ENCODE results near the gene C19orf47.
A peak's percentile ranks its signal among the peaks of the same experiment; 100 is the strongest.

Gene C19orf47

GRCh38 chr19:40348125-40348913 lies at the start of gene C19orf47, which contains the start of gene PLD3:
Gene C19orf47, minus strand, starts transcription at chr19:40348397. Its CDS starts 6,540 bp downstream, at chr19:40341857.
Gene PLD3, plus strand, starts transcription at chr19:40348695. Its CDS starts 17,789 bp downstream, at chr19:40366484.
- DNase-seq (ENCODE audit: low read depth) = peak; percentile 100

GRCh38 chr19:40397568-40397906 lies 49.3 kb upstream of the C19orf47 start:
- no peak for DNase-seq (ENCODE audit: low read depth)

GRCh38 chr19:40396886-40397567 lies 48.8 kb upstream of the C19orf47 start:
- DNase-seq (ENCODE audit: low read depth) = no peak

GRCh38 chr19:40395956-40396355 lies 47.8 kb upstream of the C19orf47 start:
- no peak for DNase-seq (ENCODE audit: low read depth)

- DNase-seq (ENCODE audit: low read depth) = no peak
These were observed 46.6 kb upstream of the C19orf47 start for GRCh38 chr19:40394816-40395210.

GRCh38 chr19:40393894-40394815 lies 46.0 kb upstream of the C19orf47 start:
- no peak for DNase-seq (ENCODE audit: low read depth)

- DNase-seq (ENCODE audit: low read depth) = no peak
These were observed 44.8 kb upstream of the C19orf47 start for GRCh38 chr19:40392894-40393517.

GRCh38 chr19:40392123-40392522 lies 43.9 kb upstream of the C19orf47 start:
- no peak for DNase-seq (ENCODE audit: low read depth)

- DNase-seq (ENCODE audit: low read depth) = no peak
These were observed 42.0 kb upstream of the C19orf47 start, which contains the start of gene HIPK4 for GRCh38 chr19:40390084-40390742. Gene HIPK4, minus strand, starts transcription at chr19:40390181. Its CDS starts 279 bp downstream, at chr19:40389902.

GRCh38 chr19:40389404-40390083 lies 41.3 kb upstream of the C19orf47 start:
- no peak for DNase-seq (ENCODE audit: low read depth)

- DNase-seq (ENCODE audit: low read depth) = no peak
These were observed 40.3 kb upstream of the C19orf47 start for GRCh38 chr19:40388481-40388880.

- DNase-seq (ENCODE audit: low read depth) = no peak
These were observed 39.0 kb upstream of the C19orf47 start for GRCh38 chr19:40387155-40387554.

- DNase-seq (ENCODE audit: low read depth) = no peak
These were observed 35.6 kb upstream of the C19orf47 start for GRCh38 chr19:40383668-40384248.

GRCh38 chr19:40381321-40381720 lies 33.1 kb upstream of the C19orf47 start:
- DNase-seq (ENCODE audit: low read depth) = no peak

- DNase-seq (ENCODE audit: low read depth) = no peak
These were observed 32.2 kb upstream of the C19orf47 start for GRCh38 chr19:40380199-40381037.

- no peak for DNase-seq (ENCODE audit: low read depth)
These were observed 31.4 kb upstream of the C19orf47 start for GRCh38 chr19:40379446-40380198.

- DNase-seq (ENCODE audit: low read depth) = no peak
These were observed 30.3 kb upstream of the C19orf47 start for GRCh38 chr19:40378509-40378908.

- no peak for DNase-seq (ENCODE audit: low read depth)
These were observed 29.7 kb upstream of the C19orf47 start for GRCh38 chr19:40377876-40378385.

Measured in T-helper 22 cell (primary cell).